ENCODE data around the gene DUSP22.
"Not testable (repeated sequence)": the region's sequence is repeated elsewhere in the genome, so short reads cannot be mapped to it uniquely, and the experiment has no call there.

Gene DUSP22

GRCh38 chr6:285030-285771 is 7.1 kb upstream of the DUSP22 start:
- no peak for TF ChIP-seq POLR2A (IDR thresholded peaks at IDR 0.05; ENCODE audit: low read depth, low read length)
- FAIRE-seq (no peak), DNase-seq (ENCODE audit: insufficient read length, low spot score) (no peak)

GRCh38 chr6:285902-286301 is 6.4 kb upstream of the DUSP22 start:
- FAIRE-seq; DNase-seq (ENCODE audit: insufficient read length, low spot score): not testable (repeated sequence)

GRCh38 chr6:286681-287488 is 5.4 kb upstream of the DUSP22 start:
- no peak for TF ChIP-seq POLR2A (IDR thresholded peaks at IDR 0.05; ENCODE audit: low read depth, low read length)
- no peak for DNase-seq (ENCODE audit: insufficient read length, low spot score)
- FAIRE-seq = no peak

- no peak for TF ChIP-seq POLR2A (IDR thresholded peaks at IDR 0.05; ENCODE audit: low read depth, low read length)
- DNase-seq (ENCODE audit: insufficient read length, low spot score) (no peak), FAIRE-seq (no peak)
Measured at GRCh38 chr6:287489-287860, 4.8 kb upstream of the DUSP22 start.

- FAIRE-seq = no peak
- no peak for TF ChIP-seq POLR2A (IDR thresholded peaks at IDR 0.05; ENCODE audit: low read depth, low read length)
- DNase-seq (ENCODE audit: insufficient read length, low spot score) = no peak
Measured at GRCh38 chr6:288866-289265, 3.4 kb upstream of the DUSP22 start.

GRCh38 chr6:290111-290922 is 2.0 kb upstream of the DUSP22 start:
- FAIRE-seq = no peak
- DNase-seq (ENCODE audit: insufficient read length, low spot score) = no peak
- TF ChIP-seq POLR2A (IDR thresholded peaks at IDR 0.05; ENCODE audit: low read depth, low read length) = no peak

GRCh38 chr6:291204-291696 is 1.0 kb upstream of the DUSP22 start:
- no peak for TF ChIP-seq POLR2A (IDR thresholded peaks at IDR 0.05; ENCODE audit: low read depth, low read length)
- no peak for DNase-seq (ENCODE audit: insufficient read length, low spot score)
- no peak for FAIRE-seq

- DNase-seq (ENCODE audit: insufficient read length, low spot score) (peak; percentile 75), FAIRE-seq (no peak)
- peak; percentile 60; the same call in 1 of the 2 replicates for TF ChIP-seq POLR2A (IDR thresholded peaks at IDR 0.05; ENCODE audit: low read depth, low read length)
Measured at GRCh38 chr6:292506-293192, 362 bp downstream of the DUSP22 start.

GRCh38 chr6:293193-294174 is 1.2 kb downstream of the DUSP22 start:
- FAIRE-seq = no peak
- TF ChIP-seq POLR2A (IDR thresholded peaks at IDR 0.05; ENCODE audit: low read depth, low read length) = no peak
- no peak for DNase-seq (ENCODE audit: insufficient read length, low spot score)

- no peak for TF ChIP-seq POLR2A (IDR thresholded peaks at IDR 0.05; ENCODE audit: low read depth, low read length)
- DNase-seq (ENCODE audit: insufficient read length, low spot score) (no peak), FAIRE-seq (no peak)
Measured at GRCh38 chr6:294656-295565, 2.6 kb downstream of the DUSP22 start.

Measured in H54 (cell line).